Measurements from ENCODE around the gene ZNF469. TPM values are rescaled to one million over a fixed set of nuclear protein-coding genes. Genes with fewer than 3 reads are reported as not detected.
A peak's percentile ranks its signal among the peaks of the same experiment; 100 is the strongest.

The ZNF469 gene
- total and polyA plus RNA-seq, 2 of the 13 experiments (the other 11 are each of a cell fraction or from before 2014, with no cell fraction given): not detected

GRCh38 chr16:88428156-88428555, 45.4 kb downstream of the ZNF469 start:
- TF ChIP-seq HNRNPL (IDR thresholded peaks at IDR 0.05; ENCODE audit: low read depth, low read length): 0 out of 2 replicates have a peak, but pooled peaks have one; percentile 37
- TF ChIP-seq CEBPG (CRISPR knock-in tag; IDR thresholded peaks at IDR 0.05): no peak
- TF ChIP-seq JUN (CRISPR knock-in tag; IDR thresholded peaks at IDR 0.05): no peak
- peaks cover 5% of the 10 kb centered on the region; the same call in 1 of the 2 replicates for H4K20me1 ChIP-seq (ENCODE audit: insufficient read depth, low read length)
- no peak overlapping the region for H3K4me3 ChIP-seq (replicated peaks in 1 of 3; ENCODE audit: insufficient read depth in 1 of 3, low read depth in 2 of 3, low read length in 3 of 3)
- no peak overlapping the region for H3K9ac ChIP-seq (ENCODE audit: insufficient read depth, low read depth, low read length)
- DNase-seq (ENCODE audit: low spot score): no peak
- no peaks in the 10 kb centered on the region for H3K79me2 ChIP-seq (ENCODE audit: insufficient read depth, low read length)
- intact Hi-C loops (cut with micrococcal nuclease; ENCODE audit: unreplicated experiment) (no loop called here), in situ Hi-C loops (cut with HindIII; ENCODE audit: extremely low pct_ligation_motif_present, low pct_unique_long_range_greater_than_20kb) (no loop called here)
- no peak for FAIRE-seq
- H3K4me2 ChIP-seq (ENCODE audit: low read depth, low read length): no peak overlapping the region
- H3K4me1 ChIP-seq (ENCODE audit: insufficient read depth, low read length): no peaks in the 10 kb centered on the region
- no peak overlapping the region for H3K27ac ChIP-seq (ENCODE audit: extremely low read length, insufficient read depth, low read length)
- 13% methylated on average over 13 of the region's 19 CpGs for WGBS (ENCODE audit: low lambda C conversion rate)
- CTCF ChIA-PET (ENCODE audit: low intra/inter-chr PET ratio, low total read pairs): no interaction called here
- H3K36me3 ChIP-seq (replicated peaks in 1 of 2; ENCODE audit: control insufficient read depth in 1 of 2, insufficient read depth in 2 of 2, low read length in 2 of 2): no peaks in the 10 kb centered on the region
- POLR2A ChIA-PET: no interaction called here
- no peaks in the 10 kb centered on the region for H3K9me3 ChIP-seq (ENCODE audit: low read length)
- BruUV-seq (replicated peaks): no TSS peak
- no peak overlapping the region for H2AFZ ChIP-seq (ENCODE audit: low read length)
- H3K27me3 ChIP-seq (ENCODE audit: control insufficient read depth in 1 of 2, insufficient read depth in 2 of 2, low read length in 2 of 2): peaks cover 58 to 98% of the 10 kb centered on the region in 2 experiments
- ATAC-seq: no peak

DNA sequence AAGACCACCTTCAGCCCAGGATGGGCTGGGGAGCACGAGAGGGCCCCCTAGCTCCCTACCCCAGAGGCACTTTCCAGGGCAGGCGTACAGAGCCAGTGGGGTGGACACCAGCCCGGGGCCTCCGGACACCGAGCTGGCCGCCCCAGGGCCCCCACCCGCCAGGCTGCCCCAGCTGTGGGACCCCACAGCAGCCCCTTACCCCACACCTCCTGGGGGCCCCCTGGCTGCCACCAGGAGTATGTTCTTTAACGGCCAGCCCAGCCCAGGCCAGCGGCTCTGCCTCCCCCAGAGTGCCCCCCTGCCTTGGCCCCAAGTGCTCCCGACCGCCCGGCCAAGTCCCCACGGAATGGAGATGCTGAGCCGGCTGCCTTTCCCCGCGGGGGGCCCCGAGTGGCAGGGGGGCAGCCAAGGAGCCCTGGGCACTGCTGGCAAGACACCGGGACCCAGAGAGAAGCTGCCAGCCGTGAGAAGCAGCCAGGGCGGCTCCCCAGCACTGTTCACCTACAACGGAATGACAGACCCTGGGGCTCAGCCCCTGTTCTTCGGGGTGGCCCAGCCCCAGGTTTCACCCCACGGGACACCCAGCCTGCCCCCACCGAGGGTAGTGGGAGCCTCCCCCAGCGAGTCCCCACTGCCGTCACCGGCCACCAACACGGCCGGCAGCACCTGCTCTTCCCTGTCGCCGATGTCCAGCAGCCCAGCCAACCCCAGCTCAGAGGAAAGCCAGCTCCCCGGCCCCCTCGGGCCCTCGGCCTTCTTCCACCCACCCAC, 46.0 kb downstream of the ZNF469 start:
- POLR2A ChIA-PET: interaction anchor here (0.8 kb wide), 1 partner anchor 96 kb away, joined by 3 read pairs; no protein-coding TSS in a partner anchor
- CTCF ChIA-PET (ENCODE audit: low intra/inter-chr PET ratio, low total read pairs): no interaction called here
- BruUV-seq (replicated peaks): no TSS peak
- Histone ChIP-seq H3K27ac (ENCODE audit: extremely low read length, insufficient read depth, low read length) (no peak overlapping the region), H3K4me2 (ENCODE audit: low read depth, low read length) (no peak overlapping the region), H3K36me3 (replicated peaks in 1 of 2; ENCODE audit: control insufficient read depth in 1 of 2, insufficient read depth in 2 of 2, low read length in 2 of 2) (no peaks in the 10 kb centered on the region), H3K9me3 (ENCODE audit: low read length) (no peaks in the 10 kb centered on the region), H3K4me1 (ENCODE audit: insufficient read depth, low read length) (no peaks in the 10 kb centered on the region), H4K20me1 (ENCODE audit: insufficient read depth, low read length) (peaks cover 5% of the 10 kb centered on the region; the same call in 1 of the 2 replicates), H2AFZ (ENCODE audit: low read length) (no peak overlapping the region), H3K9ac (ENCODE audit: insufficient read depth, low read depth, low read length) (no peak overlapping the region), H3K79me2 (ENCODE audit: insufficient read depth, low read length) (no peaks in the 10 kb centered on the region), H3K4me3 (replicated peaks in 1 of 3; ENCODE audit: insufficient read depth in 1 of 3, low read depth in 2 of 3, low read length in 3 of 3) (no peak overlapping the region), H3K27me3 (ENCODE audit: control insufficient read depth in 1 of 2, insufficient read depth in 2 of 2, low read length in 2 of 2) (peaks cover 62 to 99% of the 10 kb centered on the region in 2 experiments)
- 15% methylated on average over 17 of the region's 34 CpGs for WGBS (ENCODE audit: low lambda C conversion rate)
- DNase-seq (ENCODE audit: low spot score): no peak
- FAIRE-seq: no peak
- intact Hi-C loops (cut with micrococcal nuclease; ENCODE audit: unreplicated experiment) (no loop called here), in situ Hi-C loops (cut with HindIII; ENCODE audit: extremely low pct_ligation_motif_present, low pct_unique_long_range_greater_than_20kb) (no loop called here)
- ATAC-seq: peak; percentile 4; the same call in 2 of the 3 replicates
- no peak for TF ChIP-seq CENPT (CRISPR knock-in tag; IDR thresholded peaks at IDR 0.05; ENCODE audit: low read depth)
- TF ChIP-seq, protein P1, sequence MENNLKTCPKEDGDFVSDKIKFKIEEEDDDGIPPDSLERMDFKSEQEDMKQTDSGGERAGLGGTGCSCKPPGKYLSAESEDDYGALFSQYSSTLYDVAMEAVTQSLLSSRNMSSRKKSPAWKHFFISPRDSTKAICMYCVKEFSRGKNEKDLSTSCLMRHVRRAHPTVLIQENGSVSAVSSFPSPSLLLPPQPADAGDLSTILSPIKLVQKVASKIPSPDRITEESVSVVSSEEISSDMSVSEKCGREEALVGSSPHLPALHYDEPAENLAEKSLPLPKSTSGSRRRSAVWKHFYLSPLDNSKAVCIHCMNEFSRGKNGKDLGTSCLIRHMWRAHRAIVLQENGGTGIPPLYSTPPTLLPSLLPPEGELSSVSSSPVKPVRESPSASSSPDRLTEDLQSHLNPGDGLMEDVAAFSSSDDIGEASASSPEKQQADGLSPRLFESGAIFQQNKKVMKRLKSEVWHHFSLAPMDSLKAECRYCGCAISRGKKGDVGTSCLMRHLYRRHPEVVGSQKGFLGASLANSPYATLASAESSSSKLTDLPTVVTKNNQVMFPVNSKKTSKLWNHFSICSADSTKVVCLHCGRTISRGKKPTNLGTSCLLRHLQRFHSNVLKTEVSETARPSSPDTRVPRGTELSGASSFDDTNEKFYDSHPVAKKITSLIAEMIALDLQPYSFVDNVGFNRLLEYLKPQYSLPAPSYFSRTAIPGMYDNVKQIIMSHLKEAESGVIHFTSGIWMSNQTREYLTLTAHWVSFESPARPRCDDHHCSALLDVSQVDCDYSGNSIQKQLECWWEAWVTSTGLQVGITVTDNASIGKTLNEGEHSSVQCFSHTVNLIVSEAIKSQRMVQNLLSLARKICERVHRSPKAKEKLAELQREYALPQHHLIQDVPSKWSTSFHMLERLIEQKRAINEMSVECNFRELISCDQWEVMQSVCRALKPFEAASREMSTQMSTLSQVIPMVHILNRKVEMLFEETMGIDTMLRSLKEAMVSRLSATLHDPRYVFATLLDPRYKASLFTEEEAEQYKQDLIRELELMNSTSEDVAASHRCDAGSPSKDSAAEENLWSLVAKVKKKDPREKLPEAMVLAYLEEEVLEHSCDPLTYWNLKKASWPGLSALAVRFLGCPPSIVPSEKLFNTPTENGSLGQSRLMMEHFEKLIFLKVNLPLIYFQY (CRISPR knock-in tag; IDR thresholded peaks at IDR 0.05; ENCODE audit: borderline replicate concordance): no peak
- no peak for TF ChIP-seq HOXA7 (CRISPR knock-in tag; IDR thresholded peaks at IDR 0.05)
- TF ChIP-seq EZH2 (conservative IDR thresholded peaks at IDR 0.05; ENCODE audit: low read depth, low read length): peak; percentile 29; the same call in 1 of the 2 replicates
- TF ChIP-seq ARNT2 (CRISPR knock-in tag; IDR thresholded peaks at IDR 0.05; ENCODE audit: low read depth): no peak
- no peak for TF ChIP-seq RBM39 (IDR thresholded peaks at IDR 0.05; ENCODE audit: low read depth, low read length, poor library complexity, severe bottlenecking)
- TF ChIP-seq MED1 (CRISPR knock-in tag; IDR thresholded peaks at IDR 0.05): no peak
- TF ChIP-seq CHCHD3 (CRISPR knock-in tag; IDR thresholded peaks at IDR 0.05): no peak
- no peak for TF ChIP-seq NONO (IDR thresholded peaks at IDR 0.05)
- no peak for TF ChIP-seq NONO (CRISPR knock-in tag; conservative IDR thresholded peaks at IDR 0.05)
- no peak for TF ChIP-seq ZNF138 (CRISPR knock-in tag; IDR thresholded peaks at IDR 0.05; ENCODE audit: low read depth)
- TF ChIP-seq ZFP1 (CRISPR knock-in tag; IDR thresholded peaks at IDR 0.05): no peak
- no peak for TF ChIP-seq ZNF547 (CRISPR knock-in tag; IDR thresholded peaks at IDR 0.05)
